IgD-negative memory B cell (primary cell): ENCODE results near the gene CNTNAP2. TPM values are rescaled to one million over a fixed set of nuclear protein-coding genes. Genes with fewer than 3 reads are reported as not detected.

Experiments
- H3K27ac Mint-ChIP-seq, 3 donors: one replicate each; pipeline ENCODE4 v1.8.0; 2020 to 2022; ENCODE audit warnings: mild to moderate bottlenecking in 3 of 3, mixed read lengths in 3 of 3, moderate library complexity in 1 of 3
- H3K27me3 Mint-ChIP-seq: one replicate; pipeline ENCODE4 v1.8.0; 2021; ENCODE audit warnings: mixed read lengths
- H3K36me3 Mint-ChIP-seq: one replicate; pipeline ENCODE4 v1.8.0; 2020; ENCODE audit warnings: mild to moderate bottlenecking, mixed read lengths
- H3K4me1 Mint-ChIP-seq, 3 donors: one replicate each; pipeline ENCODE4 v1.8.0; 2020 to 2022; ENCODE audit warnings: mixed read lengths in 3 of 3, mild to moderate bottlenecking in 1 of 3
- H3K4me3 Mint-ChIP-seq, 4 donors: one replicate each; pipeline ENCODE4 v1.8.0; 2020 to 2022; ENCODE audit warnings: mild to moderate bottlenecking in 4 of 4, mixed read lengths in 4 of 4, moderate library complexity in 3 of 4
- H3K9me3 Mint-ChIP-seq, 3 donors: one replicate each; pipeline ENCODE4 v1.8.0; 2020 to 2021; ENCODE audit warnings: mixed read lengths in 3 of 3, mild to moderate bottlenecking in 1 of 3
- polyA plus RNA-seq: library from polyadenylated mRNA; unstranded; fragments of 300-500 nt; fragmentation: Illumina TruSeq; gene quantifications from one replicate; pipeline ENCODE4 v1.2.3, GENCODE V29; 2021

The CNTNAP2 gene
- polyA plus RNA-seq, 1 donor from 2014 or later, result 47.3 TPM

- no peaks in the 10 kb centered on the region for H3K27me3 Mint-ChIP-seq
- no peaks in the 10 kb centered on the region for H3K4me1 Mint-ChIP-seq
- H3K27ac Mint-ChIP-seq, result no peak overlapping the region
- H3K36me3 Mint-ChIP-seq, result no peaks in the 10 kb centered on the region
- H3K9me3 Mint-ChIP-seq, result peaks cover 0 to 4% (median 4%) of the 10 kb centered on the region in 3 donors
- no peak overlapping the region for H3K4me3 Mint-ChIP-seq
Observed at GRCh38 chr7:147497246-147497645, 1380.6 kb downstream of the CNTNAP2 start.

- no peak overlapping the region for H3K27ac Mint-ChIP-seq
- no peaks in the 10 kb centered on the region for H3K4me1 Mint-ChIP-seq
- peaks cover 0 to 5% (median 4%) of the 10 kb centered on the region in 3 donors for H3K9me3 Mint-ChIP-seq
- no peaks in the 10 kb centered on the region for H3K27me3 Mint-ChIP-seq
- H3K36me3 Mint-ChIP-seq, result no peaks in the 10 kb centered on the region
- H3K4me3 Mint-ChIP-seq, result no peak overlapping the region
Observed at GRCh38 chr7:147498081-147498480, 1381.5 kb downstream of the CNTNAP2 start.

GRCh38 chr7:147509035-147509501, 1392.5 kb downstream of the CNTNAP2 start:
- H3K4me3 Mint-ChIP-seq, result no peak overlapping the region
- H3K27me3 Mint-ChIP-seq, result no peaks in the 10 kb centered on the region
- peaks cover 0 to 17% (median 2%) of the 10 kb centered on the region in 3 donors for H3K9me3 Mint-ChIP-seq
- H3K27ac Mint-ChIP-seq, result no peak overlapping the region
- H3K36me3 Mint-ChIP-seq, result peaks cover 2% of the 10 kb centered on the region
- no peaks in the 10 kb centered on the region for H3K4me1 Mint-ChIP-seq

GRCh38 chr7:147509541-147510200, 1393.1 kb downstream of the CNTNAP2 start:
- H3K4me3 Mint-ChIP-seq, result no peak overlapping the region
- H3K27ac Mint-ChIP-seq, result no peak overlapping the region
- H3K9me3 Mint-ChIP-seq, result peaks cover 2 to 17% (median 2%) of the 10 kb centered on the region in 3 donors
- H3K27me3 Mint-ChIP-seq, result no peaks in the 10 kb centered on the region
- no peaks in the 10 kb centered on the region for H3K4me1 Mint-ChIP-seq
- peaks cover 2% of the 10 kb centered on the region for H3K36me3 Mint-ChIP-seq

- no peaks in the 10 kb centered on the region for H3K27me3 Mint-ChIP-seq
- H3K9me3 Mint-ChIP-seq, result peaks cover 2 to 20% (median 2%) of the 10 kb centered on the region in 3 donors
- no peak overlapping the region for H3K27ac Mint-ChIP-seq
- H3K4me1 Mint-ChIP-seq, result no peaks in the 10 kb centered on the region
- H3K36me3 Mint-ChIP-seq, result peaks cover 2% of the 10 kb centered on the region
- no peak overlapping the region for H3K4me3 Mint-ChIP-seq
Observed at GRCh38 chr7:147510201-147510542, 1393.6 kb downstream of the CNTNAP2 start.

GRCh38 chr7:147510923-147511322, 1394.3 kb downstream of the CNTNAP2 start:
- Mint-ChIP-seq H3K9me3 (peaks cover 2 to 20% (median 2%) of the 10 kb centered on the region in 3 donors), H3K4me1 (no peaks in the 10 kb centered on the region), H3K27me3 (no peaks in the 10 kb centered on the region), H3K36me3 (peaks cover 2% of the 10 kb centered on the region), H3K27ac (no peak overlapping the region), H3K4me3 (no peak overlapping the region)

GRCh38 chr7:147513451-147513850, 1396.8 kb downstream of the CNTNAP2 start:
- Mint-ChIP-seq H3K36me3 (no peaks in the 10 kb centered on the region), H3K4me1 (no peaks in the 10 kb centered on the region), H3K4me3 (no peak overlapping the region), H3K27me3 (no peaks in the 10 kb centered on the region), H3K27ac (no peak overlapping the region), H3K9me3 (peaks cover 2 to 9% (median 2%) of the 10 kb centered on the region in 3 donors)

- Mint-ChIP-seq H3K4me1 (no peaks in the 10 kb centered on the region), H3K36me3 (no peaks in the 10 kb centered on the region), H3K27me3 (peaks cover 1% of the 10 kb centered on the region), H3K9me3 (peaks cover 0 to 9% (median 2%) of the 10 kb centered on the region in 3 donors), H3K27ac (no peak overlapping the region), H3K4me3 (no peak overlapping the region)
Observed at GRCh38 chr7:147516391-147516790, 1399.8 kb downstream of the CNTNAP2 start.

- Mint-ChIP-seq H3K9me3 (peaks cover 0 to 3% (median 2%) of the 10 kb centered on the region in 3 donors), H3K36me3 (no peaks in the 10 kb centered on the region), H3K4me1 (no peaks in the 10 kb centered on the region), H3K27me3 (peaks cover 1% of the 10 kb centered on the region), H3K4me3 (no peak overlapping the region), H3K27ac (no peak overlapping the region)
Observed at GRCh38 chr7:147519062-147519461, 1402.5 kb downstream of the CNTNAP2 start.

GRCh38 chr7:147523056-147523455, 1406.5 kb downstream of the CNTNAP2 start:
- Mint-ChIP-seq H3K27me3 (peaks cover 1% of the 10 kb centered on the region), H3K4me1 (no peaks in the 10 kb centered on the region), H3K36me3 (no peaks in the 10 kb centered on the region), H3K9me3 (no peaks in the 10 kb centered on the region), H3K4me3 (no peak overlapping the region), H3K27ac (no peak overlapping the region)

- H3K27me3 Mint-ChIP-seq, result peaks cover 1% of the 10 kb centered on the region
- H3K36me3 Mint-ChIP-seq, result no peaks in the 10 kb centered on the region
- no peaks in the 10 kb centered on the region for H3K4me1 Mint-ChIP-seq
- no peaks in the 10 kb centered on the region for H3K9me3 Mint-ChIP-seq
- no peak overlapping the region for H3K27ac Mint-ChIP-seq
- no peak overlapping the region for H3K4me3 Mint-ChIP-seq
Observed at GRCh38 chr7:147524726-147525250, 1408.2 kb downstream of the CNTNAP2 start.

- no peak overlapping the region for H3K4me3 Mint-ChIP-seq
- no peaks in the 10 kb centered on the region for H3K36me3 Mint-ChIP-seq
- H3K27ac Mint-ChIP-seq, result no peak overlapping the region
- H3K9me3 Mint-ChIP-seq, result no peaks in the 10 kb centered on the region
- no peaks in the 10 kb centered on the region for H3K4me1 Mint-ChIP-seq
- H3K27me3 Mint-ChIP-seq, result peaks cover 1% of the 10 kb centered on the region
Observed at GRCh38 chr7:147525325-147525724, 1408.7 kb downstream of the CNTNAP2 start.

GRCh38 chr7:147535701-147536111, 1419.1 kb downstream of the CNTNAP2 start:
- no peak overlapping the region for H3K4me3 Mint-ChIP-seq
- H3K27me3 Mint-ChIP-seq, result no peaks in the 10 kb centered on the region
- H3K9me3 Mint-ChIP-seq, result peaks cover 3 to 7% (median 4%) of the 10 kb centered on the region in 3 donors
- H3K27ac Mint-ChIP-seq, result no peak overlapping the region
- H3K36me3 Mint-ChIP-seq, result no peaks in the 10 kb centered on the region
- H3K4me1 Mint-ChIP-seq, result peaks cover 0 to 4% (median 0%) of the 10 kb centered on the region in 3 donors

- Mint-ChIP-seq H3K27ac (no peak overlapping the region), H3K4me3 (no peak overlapping the region), H3K27me3 (no peaks in the 10 kb centered on the region), H3K4me1 (peaks cover 0 to 4% (median 0%) of the 10 kb centered on the region in 3 donors), H3K36me3 (no peaks in the 10 kb centered on the region), H3K9me3 (peaks cover 5 to 19% (median 16%) of the 10 kb centered on the region in 3 donors)
Observed at GRCh38 chr7:147539685-147540084, 1423.1 kb downstream of the CNTNAP2 start.

GRCh38 chr7:147540743-147541142, 1424.1 kb downstream of the CNTNAP2 start:
- no peak overlapping the region for H3K4me3 Mint-ChIP-seq
- H3K36me3 Mint-ChIP-seq, result no peaks in the 10 kb centered on the region
- H3K27me3 Mint-ChIP-seq, result no peaks in the 10 kb centered on the region
- peaks cover 0 to 4% (median 0%) of the 10 kb centered on the region in 3 donors for H3K4me1 Mint-ChIP-seq
- H3K27ac Mint-ChIP-seq, result no peak overlapping the region
- peaks cover 4 to 18% (median 14%) of the 10 kb centered on the region in 3 donors for H3K9me3 Mint-ChIP-seq

- peaks cover 8 to 15% (median 13%) of the 10 kb centered on the region in 3 donors for H3K9me3 Mint-ChIP-seq
- peaks cover 2% of the 10 kb centered on the region for H3K36me3 Mint-ChIP-seq
- no peaks in the 10 kb centered on the region for H3K27me3 Mint-ChIP-seq
- H3K4me3 Mint-ChIP-seq, result no peak overlapping the region
- peaks cover 0 to 2% (median 0%) of the 10 kb centered on the region in 3 donors for H3K4me1 Mint-ChIP-seq
- H3K27ac Mint-ChIP-seq, result no peak overlapping the region
Observed at GRCh38 chr7:147541261-147541660, 1424.7 kb downstream of the CNTNAP2 start.
